NCI-H128 (cell line): ENCODE results near the gene CUL4A.

Experiments used
- DNase-seq: peaks from one replicate; lab custom pipeline; 2025; ENCODE audit not compliant: unreplicated experiment; lab: John Stamatoyannopoulos, UW

The CUL4A gene

DNA sequence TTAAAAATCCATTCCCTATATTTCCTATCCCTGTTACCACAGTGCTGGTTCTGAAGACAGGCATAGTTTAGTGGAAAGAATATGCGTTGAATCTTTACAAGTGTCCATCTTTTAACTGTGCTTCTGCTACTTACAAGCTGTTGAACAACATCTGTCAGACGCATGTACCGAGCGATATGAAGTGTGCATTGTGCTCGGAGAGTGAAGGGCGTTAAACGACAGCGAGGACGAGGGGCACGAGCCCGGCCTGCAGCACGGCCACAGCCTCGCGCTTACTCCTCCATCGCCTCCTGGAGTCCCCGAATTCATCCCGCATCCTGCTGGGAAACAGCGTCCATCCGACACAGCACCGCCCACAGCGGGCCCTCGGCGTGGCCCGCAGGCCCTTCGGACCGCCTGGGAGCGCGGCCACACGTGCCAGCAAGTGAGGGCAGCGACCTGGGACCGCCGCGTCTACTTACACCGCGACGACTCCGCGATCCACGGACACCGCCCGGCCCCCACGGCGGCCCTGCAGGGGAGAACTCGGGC, 1.5 kb upstream of the CUL4A start:
- DNase-seq, result no peak

DNA sequence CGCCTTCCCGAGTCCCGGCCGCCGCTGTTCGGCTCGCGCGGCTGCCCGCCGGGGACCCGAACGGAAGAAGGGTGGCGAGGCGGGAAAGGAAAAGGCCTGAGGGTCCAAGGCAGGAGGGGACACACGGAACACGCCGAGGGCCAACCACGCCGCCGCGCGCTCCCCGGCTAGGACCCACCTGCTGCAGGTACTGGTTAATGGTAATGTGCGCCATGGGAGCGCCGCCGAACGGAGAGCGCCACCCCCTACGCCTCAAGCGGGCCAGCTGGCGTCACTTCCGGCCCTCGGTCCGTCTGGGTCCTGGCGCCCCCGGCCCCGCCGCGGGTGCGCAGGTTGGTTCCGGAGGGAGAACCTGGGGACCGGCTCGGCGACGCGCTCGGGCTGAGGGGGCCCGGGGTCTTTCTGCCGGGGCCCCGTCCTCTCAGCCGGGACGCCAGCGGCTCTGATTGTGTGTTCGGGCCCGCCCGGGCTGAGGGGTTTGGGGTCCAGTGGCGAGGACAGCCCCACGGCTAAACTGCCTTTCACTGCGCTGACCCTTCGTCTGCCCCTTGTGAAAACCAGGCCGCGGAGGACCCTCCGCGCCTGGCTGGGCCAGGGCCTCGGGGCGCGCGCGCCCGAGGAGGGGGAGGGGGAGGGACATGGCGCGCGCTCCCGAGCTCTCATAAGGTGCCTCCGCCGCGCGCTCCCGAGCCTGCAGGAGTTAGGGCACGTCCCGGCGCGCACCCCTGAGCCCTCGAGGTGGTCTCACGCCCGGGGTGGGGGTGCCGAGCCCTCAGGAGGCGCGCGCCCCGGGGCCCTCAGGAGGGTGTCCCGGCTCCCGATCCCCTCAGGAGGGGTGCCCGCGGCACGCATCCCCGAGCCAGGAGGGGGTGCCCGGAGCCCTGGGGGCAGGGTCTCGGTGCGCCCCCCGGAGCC, 735 bp upstream of the CUL4A start, which contains the start of gene PCID2:
PCID2 (minus strand) TSS at position 249 of the 915 bp plus-strand sequence; CDS start at position 214, 35 bp downstream.
- peak; percentile 66 for DNase-seq

DNA sequence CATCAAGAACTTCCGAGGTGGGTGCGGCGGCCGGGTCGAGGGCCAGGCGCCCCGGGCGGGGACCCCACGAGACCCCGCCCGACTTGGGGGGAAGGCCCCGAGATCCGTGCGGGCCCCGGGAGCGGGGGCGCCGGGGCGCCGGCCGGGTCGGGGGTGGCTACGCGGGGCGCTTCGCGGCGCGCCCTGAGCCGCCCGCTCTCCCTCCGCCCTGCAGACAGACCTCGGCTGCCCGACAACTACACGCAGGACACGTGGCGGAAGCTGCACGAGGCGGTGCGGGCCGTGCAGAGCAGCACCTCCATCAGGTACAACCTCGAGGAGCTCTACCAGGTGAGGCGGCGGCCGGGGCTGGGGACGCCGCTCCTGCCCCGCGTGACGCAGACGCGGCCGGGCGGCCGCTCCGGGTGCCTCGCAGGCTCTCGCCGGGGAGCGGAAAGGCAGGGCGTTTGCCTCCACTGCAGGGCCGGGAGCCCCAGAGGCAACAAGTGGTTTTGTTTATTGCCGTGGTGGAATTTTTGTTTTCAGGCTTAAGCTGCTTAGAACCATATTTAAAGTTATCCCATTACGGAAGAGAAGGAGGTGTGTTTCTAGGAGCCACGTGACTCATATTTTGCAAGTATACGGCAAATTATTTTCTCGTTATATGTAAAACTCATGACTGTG, 477 bp downstream of the CUL4A start:
- DNase-seq, result no peak

DNA sequence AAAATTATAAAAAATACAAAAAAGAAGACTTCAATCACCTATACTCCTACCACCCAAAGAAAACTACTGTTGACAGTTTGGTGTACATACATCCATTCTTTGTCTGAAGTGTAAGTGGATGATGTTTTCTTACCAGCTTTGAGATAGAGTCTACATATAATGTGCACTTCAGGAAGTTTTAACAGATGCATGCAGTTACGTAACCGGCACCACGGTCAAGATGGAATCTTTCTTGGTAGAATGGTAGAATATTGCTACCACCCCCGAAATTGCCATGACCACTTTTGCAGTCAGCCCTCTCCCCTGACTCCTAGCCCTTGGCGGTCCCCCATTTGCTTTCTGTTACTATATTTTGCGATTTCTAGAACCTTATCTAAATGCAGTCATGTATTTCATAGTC, 1.4 kb downstream of the CUL4A start:
- no peak for DNase-seq

DNA sequence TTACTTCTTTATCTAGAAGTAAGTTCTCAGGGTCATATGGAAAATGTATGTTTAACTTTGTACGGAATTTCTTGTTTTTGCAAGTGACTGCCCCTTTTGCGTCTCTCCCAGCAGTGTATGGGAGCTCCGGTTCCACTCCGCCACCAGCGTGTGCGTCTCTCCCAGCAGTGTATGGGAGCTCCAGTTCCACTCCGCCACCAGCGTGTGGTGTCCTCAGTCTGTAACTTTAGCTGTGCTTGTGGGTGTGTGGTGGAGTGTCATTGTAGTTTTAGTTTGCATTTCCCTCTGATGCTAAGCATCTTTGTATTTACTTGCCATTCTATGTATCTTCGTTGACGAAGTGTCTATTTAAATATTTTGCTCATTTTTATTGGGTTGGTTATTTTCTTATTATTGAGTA, 2.4 kb downstream of the CUL4A start:
- no peak for DNase-seq

DNA sequence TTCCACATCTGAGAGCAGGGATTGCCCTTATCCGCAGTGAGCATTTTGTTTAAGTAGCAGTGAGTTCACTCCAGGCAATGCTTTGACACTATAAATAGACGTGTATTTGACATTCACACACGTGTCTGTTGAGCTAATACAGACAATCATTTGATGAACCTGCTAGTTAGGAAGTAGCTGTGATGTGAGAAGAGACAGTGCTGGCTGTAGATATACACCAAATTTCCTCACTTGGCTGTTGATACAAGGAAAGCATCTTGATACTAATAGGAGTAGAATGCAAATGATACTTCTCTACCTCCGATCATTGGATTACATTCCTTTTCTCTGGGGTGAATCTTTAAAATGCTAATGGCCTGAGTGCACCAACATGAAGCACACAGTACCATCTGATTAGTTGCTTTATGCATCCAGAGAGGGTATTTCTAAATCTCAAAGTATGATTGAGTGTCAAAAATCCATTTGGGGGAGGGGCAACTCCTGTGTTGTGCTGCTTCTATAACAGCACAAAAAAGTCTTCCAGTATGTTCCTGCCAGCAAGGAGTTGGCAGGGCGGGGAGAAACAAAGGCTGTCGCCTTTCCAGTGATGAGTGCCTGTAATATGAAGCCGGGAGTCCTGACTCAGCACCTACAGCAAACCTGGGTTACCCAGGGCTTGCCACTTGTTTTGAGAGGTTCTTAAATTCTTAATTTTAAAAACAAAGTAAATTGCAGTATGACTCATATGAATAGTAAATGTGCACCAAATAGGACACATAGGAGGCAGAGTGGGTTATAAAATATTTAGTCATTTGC, 7.0 kb downstream of the CUL4A start:
- DNase-seq, result peak; percentile 28

DNA sequence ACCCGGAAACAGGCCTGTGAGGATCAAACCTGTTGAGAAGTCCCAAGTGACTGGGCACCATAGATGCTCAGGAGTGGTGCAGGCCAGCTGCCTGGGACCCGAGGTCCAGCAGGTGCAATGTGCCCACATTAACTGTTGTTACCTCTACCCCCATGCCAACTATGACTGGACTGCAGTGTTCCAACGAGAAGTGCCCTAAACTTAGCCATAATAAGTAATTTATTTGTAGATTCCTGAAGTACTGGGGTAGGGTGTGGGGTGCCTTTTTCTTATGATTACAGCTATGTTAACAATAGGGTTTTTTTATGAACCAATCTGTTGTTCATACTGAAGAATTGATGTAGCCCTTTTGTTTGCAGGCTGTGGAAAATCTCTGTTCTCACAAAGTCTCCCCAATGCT, 9.2 kb downstream of the CUL4A start:
- no peak for DNase-seq

DNA sequence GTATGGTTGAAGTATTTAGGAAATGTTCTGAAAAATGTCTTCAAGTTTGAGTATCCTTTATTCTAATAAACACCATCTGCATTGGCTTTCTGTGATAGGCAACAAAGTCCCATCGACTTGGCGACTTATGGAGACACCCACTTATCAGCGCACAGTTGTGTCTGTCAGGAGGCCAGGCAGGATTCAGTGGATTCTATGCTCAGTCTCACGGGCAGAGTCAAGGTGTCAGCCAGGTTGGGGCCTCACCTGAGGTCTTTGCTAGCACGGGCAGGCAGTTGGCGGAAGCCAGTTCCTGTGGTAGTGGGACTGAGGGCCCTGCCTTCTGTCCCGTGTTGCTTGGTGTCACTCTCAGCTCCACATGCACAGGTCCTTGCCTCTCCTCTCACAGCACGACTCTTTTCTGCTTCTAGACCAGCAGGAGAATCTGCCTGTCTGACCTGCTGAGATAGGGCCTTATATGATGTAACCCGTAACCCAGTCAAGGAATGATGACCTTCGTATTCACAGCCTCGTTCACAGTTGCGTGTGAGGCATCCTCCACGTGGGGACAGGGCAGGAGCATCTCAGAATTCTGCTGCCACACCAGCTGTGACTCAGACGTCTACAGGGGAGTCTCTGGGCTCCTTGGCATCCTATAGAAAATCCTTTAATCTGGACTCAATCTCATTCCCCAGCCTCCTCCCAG, 10.0 kb downstream of the CUL4A start:
- DNase-seq, result no peak

DNA sequence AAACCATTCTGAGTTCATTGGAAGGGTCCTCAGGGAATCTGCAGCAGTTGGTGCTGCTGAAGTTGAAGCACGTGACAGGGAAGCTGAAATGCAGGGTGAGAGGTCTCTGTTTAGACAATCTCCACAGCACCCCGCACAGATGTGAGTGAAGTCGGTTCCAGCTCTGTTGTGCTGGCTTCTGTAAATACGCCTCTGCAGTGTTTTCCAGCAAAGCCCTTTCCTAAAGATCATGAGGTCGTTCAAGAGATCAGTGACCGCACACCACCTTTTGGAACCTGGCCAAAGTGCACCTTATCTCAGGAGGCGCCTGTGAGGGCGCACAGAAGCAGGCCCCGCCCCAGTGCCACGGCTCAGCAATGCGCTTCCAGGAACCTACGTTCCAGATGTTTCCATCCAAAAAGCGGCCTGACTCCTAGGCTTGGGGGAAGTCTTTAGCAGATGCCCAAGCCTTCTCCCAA, 10.8 kb downstream of the CUL4A start:
- no peak for DNase-seq

DNA sequence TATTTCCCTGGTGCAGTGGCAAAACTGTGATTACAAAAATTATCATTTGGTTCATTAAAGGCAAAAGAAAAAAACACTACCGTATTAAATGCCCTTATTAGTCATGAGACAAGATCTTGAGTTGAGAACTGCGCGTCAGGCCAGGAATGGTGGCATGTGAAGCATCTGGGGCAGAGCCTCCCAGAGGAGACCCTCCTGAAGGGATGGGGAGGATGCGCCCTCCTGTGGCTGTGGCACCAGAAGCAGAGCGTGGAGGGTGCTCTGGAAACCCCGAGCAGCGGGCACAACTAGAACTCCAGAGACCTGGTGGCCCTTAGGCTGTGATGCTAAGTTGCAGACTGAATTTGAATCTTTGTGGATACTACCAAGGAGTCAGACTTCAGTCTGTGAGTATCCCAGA, 11.5 kb downstream of the CUL4A start:
- no peak for DNase-seq

DNA sequence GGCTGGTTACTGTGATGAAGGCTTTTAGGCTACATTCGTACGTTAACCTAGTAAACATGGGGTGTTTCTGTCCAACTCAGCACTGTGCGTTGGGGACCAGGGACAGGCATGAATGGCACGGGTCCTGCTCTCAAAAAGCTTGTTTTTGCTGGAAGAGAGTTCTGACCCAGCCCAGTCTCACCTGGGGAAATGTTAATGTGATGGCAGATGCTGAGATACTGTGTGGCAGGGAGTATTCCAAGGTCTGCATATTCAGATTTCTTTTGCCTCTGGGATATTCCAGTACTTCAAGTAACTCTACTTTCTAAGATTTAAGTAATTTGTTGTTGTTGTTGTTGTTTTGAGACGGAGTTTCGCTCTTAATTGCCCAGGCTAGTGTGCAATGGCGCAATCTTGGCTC, 13.7 kb downstream of the CUL4A start:
- no peak for DNase-seq

DNA sequence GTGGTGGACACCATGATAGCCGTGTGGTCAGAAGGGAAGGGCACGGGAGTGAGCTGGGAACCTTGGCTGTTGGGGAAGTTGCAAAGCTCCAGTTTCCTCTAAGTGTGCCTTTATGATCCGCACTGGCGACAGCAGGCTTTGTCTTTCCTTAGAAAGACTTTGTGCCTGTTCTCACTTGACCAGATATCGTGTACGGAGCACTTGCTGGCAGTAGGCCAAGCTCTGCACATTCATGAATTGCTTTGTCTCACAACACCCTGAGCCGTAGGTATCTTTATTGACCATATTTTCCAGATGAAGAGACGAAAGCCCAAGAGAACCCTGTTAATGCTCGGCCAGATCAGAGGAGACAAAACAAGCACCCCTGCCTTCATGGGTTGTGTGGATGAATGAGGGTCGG, 15.1 kb downstream of the CUL4A start:
- no peak for DNase-seq

DNA sequence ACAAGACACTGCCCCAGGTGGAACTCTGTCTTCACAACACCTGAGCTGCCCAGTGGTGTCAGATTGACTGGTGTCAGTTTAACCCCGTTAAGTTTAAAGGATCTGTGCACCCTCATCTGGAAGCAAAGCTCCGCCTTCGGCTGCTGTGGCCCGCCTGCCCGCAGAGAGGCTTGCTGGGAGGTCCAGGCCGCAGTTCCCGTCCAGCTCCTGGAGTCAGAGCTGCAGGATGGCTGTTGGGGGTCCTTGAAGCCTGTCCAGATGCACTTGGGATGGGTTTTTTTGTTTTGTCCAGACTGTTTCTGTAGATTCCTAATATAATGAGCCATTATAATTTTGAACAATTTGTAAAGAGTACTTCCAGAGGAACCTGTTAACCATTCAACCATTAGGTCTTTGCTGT, 16.1 kb downstream of the CUL4A start:
- no peak for DNase-seq

DNA sequence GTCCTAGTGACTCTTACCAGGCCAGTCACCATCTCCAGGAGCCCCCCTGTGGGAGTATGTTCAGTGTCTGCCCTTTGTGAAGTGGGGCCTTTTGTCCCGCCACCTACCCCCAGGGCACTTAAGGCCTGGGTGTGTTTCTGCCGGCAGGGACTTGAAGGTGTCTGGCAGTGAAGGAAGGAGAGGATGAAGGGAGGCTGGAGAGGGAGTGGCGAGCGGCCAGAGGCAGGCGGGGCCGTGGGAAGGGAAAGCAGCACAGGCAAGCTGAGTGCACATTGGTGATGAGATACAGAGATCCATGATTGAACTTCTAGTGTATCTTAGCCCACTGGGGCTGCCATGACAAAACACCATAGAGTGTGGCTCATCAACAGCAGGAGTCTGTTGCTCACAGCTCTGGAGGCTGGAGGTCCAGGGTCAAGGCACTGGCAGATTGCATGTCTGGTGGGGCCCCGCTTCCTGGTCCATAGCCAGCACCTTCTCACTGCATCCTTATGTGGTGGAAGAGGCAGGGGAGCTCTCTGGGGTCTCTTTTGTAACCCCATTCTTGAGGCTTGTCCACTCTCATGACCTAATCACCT, 17.5 kb downstream of the CUL4A start:
- no peak for DNase-seq

DNA sequence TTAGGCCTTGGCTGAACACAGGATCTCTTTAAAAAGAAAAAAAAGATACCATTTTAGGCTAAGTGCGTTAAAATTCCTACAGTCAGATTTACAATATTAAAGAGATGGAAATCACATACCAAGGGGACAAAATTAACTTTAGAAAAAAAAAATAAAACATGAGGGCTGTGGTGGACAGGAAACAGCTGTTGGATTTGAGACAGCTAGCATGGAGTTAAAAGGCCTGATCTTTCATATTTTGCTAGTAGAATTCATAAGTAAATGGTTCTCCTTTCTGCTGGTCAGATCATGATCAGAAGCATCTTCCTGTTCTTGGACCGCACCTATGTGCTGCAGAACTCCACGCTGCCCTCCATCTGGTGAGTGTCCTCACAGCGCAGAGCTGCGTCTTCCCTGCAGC, 19.7 kb downstream of the CUL4A start:
- DNase-seq, result no peak

DNA sequence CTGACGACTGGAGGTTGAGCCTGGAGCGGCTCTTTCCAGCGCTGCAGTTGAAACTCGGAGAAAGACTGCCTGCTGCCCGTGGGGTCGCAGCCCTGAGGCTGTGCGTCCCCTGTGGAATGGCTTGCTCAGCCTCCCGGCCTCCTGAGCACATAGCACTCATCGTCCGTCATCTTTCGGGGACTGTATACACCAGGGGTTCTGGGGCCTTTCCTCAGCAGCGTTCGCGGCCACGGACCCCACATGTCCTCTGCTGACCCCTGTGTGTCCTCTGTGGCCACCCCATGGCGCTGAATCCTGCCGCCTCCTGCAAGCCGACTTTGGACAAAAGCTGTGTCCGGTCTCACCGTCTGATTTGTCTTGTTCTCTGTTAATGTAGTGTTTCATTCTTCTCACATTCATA, 20.4 kb downstream of the CUL4A start:
- no peak for DNase-seq

DNA sequence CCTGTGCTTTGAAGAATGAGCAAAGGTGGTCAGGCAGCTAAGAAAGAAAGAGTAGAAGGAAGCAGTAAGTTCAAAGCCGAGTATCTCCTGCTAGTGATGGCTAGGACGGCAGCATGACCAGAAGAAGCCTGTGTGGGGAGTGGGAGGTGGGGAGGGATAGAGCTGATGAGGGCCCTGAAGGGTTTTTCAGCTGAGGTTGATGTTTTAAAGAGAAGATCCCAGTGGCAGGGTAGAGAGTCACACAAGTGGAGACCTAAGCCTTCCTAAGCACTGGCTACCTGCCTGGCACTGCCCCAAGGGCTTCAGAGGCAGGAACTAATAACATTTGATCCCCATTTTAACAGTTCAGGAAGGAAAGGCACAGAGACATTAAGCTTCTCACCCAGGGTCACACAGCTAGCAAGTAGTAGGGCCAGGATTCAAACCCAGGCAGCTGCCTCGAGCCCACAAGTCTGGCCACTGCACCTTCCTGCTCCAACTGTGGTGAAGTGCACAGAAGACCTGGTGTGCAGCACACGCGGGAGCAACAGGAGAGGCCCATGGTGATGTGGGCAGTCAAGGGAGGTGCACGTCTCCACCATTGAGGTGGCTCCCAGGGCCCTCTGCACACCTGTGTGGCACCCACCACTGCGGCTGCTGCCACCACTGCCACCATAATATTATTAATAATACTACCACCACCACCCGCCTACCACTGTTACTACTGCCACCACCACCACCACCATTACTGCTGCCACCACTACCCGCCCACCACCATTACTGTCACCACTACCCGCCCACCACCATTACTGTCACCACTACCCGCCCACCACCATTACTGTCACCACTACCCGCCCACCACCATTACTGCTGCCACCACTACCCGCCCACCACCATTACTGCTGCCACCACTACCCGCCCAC, 22.1 kb downstream of the CUL4A start:
- no peak for DNase-seq

DNA sequence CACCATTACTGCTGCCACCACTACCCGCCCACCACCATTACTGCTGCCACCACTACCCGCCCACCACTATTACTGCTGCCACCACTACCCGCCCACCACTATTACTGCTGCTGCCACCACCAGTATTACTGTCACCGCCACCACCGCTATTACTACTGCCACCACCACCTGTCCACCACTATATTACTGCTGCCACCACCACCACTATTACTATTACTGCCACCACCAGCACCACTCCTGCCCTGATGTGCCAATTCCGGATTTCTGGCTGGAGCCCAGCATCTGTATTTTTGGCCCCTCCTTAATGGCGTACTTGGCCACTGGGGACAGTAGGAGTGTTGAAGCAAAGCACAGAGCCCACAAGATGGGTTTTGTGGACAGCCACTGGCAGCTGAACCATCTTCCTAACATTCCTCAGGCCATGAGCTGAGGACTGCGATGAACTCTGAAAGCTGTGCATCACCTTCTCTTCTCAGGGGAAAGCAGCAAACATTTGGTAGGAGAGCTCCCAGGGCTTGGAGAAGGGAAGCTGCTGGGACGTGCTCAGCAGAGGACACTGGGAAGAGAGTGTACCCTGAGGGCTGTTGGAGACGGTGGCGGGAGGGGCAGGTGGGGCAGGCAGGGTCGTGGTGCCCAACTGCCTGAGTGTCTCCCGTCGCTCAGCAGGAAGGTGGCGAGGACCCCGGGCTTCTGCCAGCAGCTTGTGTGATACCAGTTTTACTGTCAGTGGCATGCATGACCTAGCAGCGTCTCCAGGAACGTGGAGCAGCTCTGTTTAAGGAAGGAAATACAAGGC, 23.0 kb downstream of the CUL4A start:
- no peak for DNase-seq
